GM12878 (cell line): ENCODE results near the gene KLHL24. TPM values are rescaled to one million over a fixed set of nuclear protein-coding genes. Genes with fewer than 3 reads are reported as not detected.
"Not testable (repeated sequence)": the region's sequence is repeated elsewhere in the genome, so short reads cannot be mapped to it uniquely, and the experiment has no call there.

Experiments
- ATAC-seq: fragments of 200-7000 bp; cut with Tn5 transposase; 3 replicates; pipeline ENCODE4 v1.9.1; 2020; ENCODE audit warnings: mild to moderate bottlenecking, moderate library complexity
- BruUV-seq: library from RNA; stranded (reverse); fragments of 400-500 nt; replicated peaks from 2 replicates; lab custom pipeline; 2021; lab: Mats Ljungman, UMichigan
- CTCF ChIA-PET: fragments of 300-600 bp; sonication (Branson Sonifier 250); formaldehyde crosslinking; extraction: SDS; loops from one replicate; lab custom pipeline; 2021; ENCODE audit warnings: inconsistent platforms; lab: Yijun Ruan, JAX
- POLR2A ChIA-PET: fragments of 350-600 bp; formaldehyde crosslinking; extraction: SDS; loops from one replicate; lab custom pipeline; 2021; ENCODE audit warnings: inconsistent platforms; lab: Charles Lee
- RAD21 ChIA-PET: fragments of 300-600 bp; sonication (Branson Sonifier 250); formaldehyde crosslinking; loops from one replicate; lab custom pipeline; 2023; ENCODE audit warnings: antibody characterized with exemption; ENCODE audit not compliant: unreplicated experiment; lab: Charles Lee
- SMC1A ChIA-PET: fragments of 300-600 bp; sonication (Branson Sonifier 250); formaldehyde crosslinking; loops from one replicate; lab custom pipeline; 2023; ENCODE audit not compliant: unreplicated experiment, uncharacterized antibody; lab: Charles Lee
- DNase-seq: peaks from one replicate; pipeline ENCODE4 v3.0.0-alpha.2; 2011; ENCODE audit warnings: low read depth, low spot score
- FAIRE-seq: peaks from 3 replicates; lab custom pipeline; 2011; peaks lifted over from hg19 to GRCh38; lab: Jason Lieb, UNC
- H2AFZ ChIP-seq: 2 replicates; pipeline ENCODE4 v1.6.0; 2011; ENCODE audit warnings: low read depth, low read length, control low read depth; ENCODE audit not compliant: control insufficient read depth
- H3K27ac ChIP-seq: 2 replicates; pipeline ENCODE4 v1.5.1; 2011; ENCODE audit warnings: control low read depth; ENCODE audit not compliant: control insufficient read depth, insufficient read depth
- H3K27me3 ChIP-seq, 2 experiments: replicated peaks in 1 of 2; 2 replicates each; pipeline versions ENCODE4 v1.6.0 to v1.6.1; 2011; ENCODE audit warnings: low read length in 1 of 2; ENCODE audit not compliant: control insufficient read depth in 2 of 2, insufficient read depth in 2 of 2
- H3K36me3 ChIP-seq, 2 experiments: 2 replicates each; pipeline ENCODE4 v1.5.1; 2011; ENCODE audit warnings: low read length in 1 of 2; ENCODE audit not compliant: control insufficient read depth in 2 of 2, insufficient read depth in 2 of 2
- H3K4me1 ChIP-seq: 2 replicates; pipeline ENCODE4 v1.6.1; 2011; ENCODE audit warnings: mild to moderate bottlenecking, low read length, moderate library complexity, mixed read lengths; ENCODE audit not compliant: control insufficient read depth, insufficient read depth
- H3K4me2 ChIP-seq: 2 replicates; pipeline ENCODE4 v1.6.0; 2011; ENCODE audit warnings: control low read depth; ENCODE audit not compliant: control insufficient read depth, insufficient read depth
- H3K4me3 ChIP-seq: fragments of 200-600 bp; sonication (generic); 2 replicates; pipeline ENCODE4 v1.5.1; 2016
- H3K79me2 ChIP-seq: 2 replicates; pipeline ENCODE4 v1.6.0; 2011; ENCODE audit warnings: low read length; ENCODE audit not compliant: control insufficient read depth, insufficient read depth
- H3K9ac ChIP-seq: 2 replicates; pipeline ENCODE4 v1.8.0; 2011; ENCODE audit warnings: low read length, control low read depth, mixed read lengths; ENCODE audit not compliant: control insufficient read depth, insufficient read depth
- H3K9me3 ChIP-seq: replicated peaks from 3 replicates; pipeline ENCODE4 v1.5.1; 2011; ENCODE audit warnings: mild to moderate bottlenecking, low read length; ENCODE audit not compliant: control insufficient read depth, insufficient read depth
- H4K20me1 ChIP-seq: 2 replicates; pipeline ENCODE4 v1.6.0; 2011; ENCODE audit not compliant: control insufficient read depth, insufficient read depth
- BMI1 ChIP-seq: fragments of 450-650 bp; IDR thresholded peaks from 2 replicates; pipeline ENCODE4 v1.6.1; 2016; ENCODE audit warnings: mild to moderate bottlenecking, moderate library complexity, borderline replicate concordance
- WGBS: methylation state at CpG from one replicate; pipeline ENCODE4 v1.1.6; 2016; ENCODE audit warnings: low lambda C conversion rate; ENCODE audit not compliant: insufficient replicate concordance, insufficient coverage; ENCODE audit errors: missing lambda C conversion rate; 5-methylcytosine and 5-hydroxymethylcytosine counted together
- in situ Hi-C: fragments of 300-500 bp; cut with MboI; formaldehyde crosslinking; loops from 9 replicates; pipeline ENCODE4 v1.14.3; 2018; ENCODE audit warnings: mixed read lengths
- intact Hi-C: fragments of 100-400 bp; cut with micrococcal nuclease; formaldehyde crosslinking; loops from one replicate; pipeline ENCODE4 v1.14.2; 2022; ENCODE audit not compliant: unreplicated experiment
- polyA plus RNA-seq, 11 experiments: library from polyadenylated mRNA; depleted of rRNA in 4 of 11; unstranded in 6 of 11; stranded (reverse) in 5 of 11; fragments of >200 nt; fragmentation: Nextera tagmentation in 4 of 11; fragmentation: Illumina TruSeq in 1 of 11; extraction: Ambion mirVana in 4 of 11; extraction: Trizol in 1 of 11; gene quantifications; 1 replicate in 1 of 11; 2 replicates in 10 of 11; pipeline versions ENCODE4 v1.2.1 to v1.2.3, GENCODE V29; 2011 to 2016; ENCODE audit warnings: inconsistent platforms in 2 of 11, missing spikeins in 2 of 11, low read depth in 1 of 11
- total RNA-seq, 4 experiments: library from RNA; depleted of rRNA in 3 of 4; stranded (reverse); fragments of >200 nt in 3 of 4; fragmentation: Illumina TruSeq in 1 of 4; extraction: Trizol in 1 of 4; gene quantifications; 2 replicates each; pipeline versions ENCODE4 v1.2.1 to v1.2.3, GENCODE V29; 2013 to 2021

The KLHL24 gene
- total and polyA plus RNA-seq, 10 of the 15 experiments (the other 5 are each of a cell fraction or from before 2014, with no cell fraction given) = 0.91 to 24.3 (median 5.3) TPM

GRCh38 chr3:183611326-183611725 is 24.1 kb upstream of the KLHL24 start:
- H2AFZ ChIP-seq, intact Hi-C loops, H3K4me1 ChIP-seq, SMC1A ChIA-PET, POLR2A ChIA-PET, H3K79me2 ChIP-seq, RAD21 ChIA-PET, H3K27ac ChIP-seq, H3K4me3 ChIP-seq, H4K20me1 ChIP-seq, FAIRE-seq, in situ Hi-C loops, H3K9ac ChIP-seq, CTCF ChIA-PET, H3K4me2 ChIP-seq, H3K36me3 ChIP-seq, BruUV-seq, DNase-seq, H3K27me3 ChIP-seq, ATAC-seq, H3K9me3 ChIP-seq: not testable (repeated sequence)
- 86% methylated on average over 6 of the region's 6 CpGs for WGBS

DNA sequence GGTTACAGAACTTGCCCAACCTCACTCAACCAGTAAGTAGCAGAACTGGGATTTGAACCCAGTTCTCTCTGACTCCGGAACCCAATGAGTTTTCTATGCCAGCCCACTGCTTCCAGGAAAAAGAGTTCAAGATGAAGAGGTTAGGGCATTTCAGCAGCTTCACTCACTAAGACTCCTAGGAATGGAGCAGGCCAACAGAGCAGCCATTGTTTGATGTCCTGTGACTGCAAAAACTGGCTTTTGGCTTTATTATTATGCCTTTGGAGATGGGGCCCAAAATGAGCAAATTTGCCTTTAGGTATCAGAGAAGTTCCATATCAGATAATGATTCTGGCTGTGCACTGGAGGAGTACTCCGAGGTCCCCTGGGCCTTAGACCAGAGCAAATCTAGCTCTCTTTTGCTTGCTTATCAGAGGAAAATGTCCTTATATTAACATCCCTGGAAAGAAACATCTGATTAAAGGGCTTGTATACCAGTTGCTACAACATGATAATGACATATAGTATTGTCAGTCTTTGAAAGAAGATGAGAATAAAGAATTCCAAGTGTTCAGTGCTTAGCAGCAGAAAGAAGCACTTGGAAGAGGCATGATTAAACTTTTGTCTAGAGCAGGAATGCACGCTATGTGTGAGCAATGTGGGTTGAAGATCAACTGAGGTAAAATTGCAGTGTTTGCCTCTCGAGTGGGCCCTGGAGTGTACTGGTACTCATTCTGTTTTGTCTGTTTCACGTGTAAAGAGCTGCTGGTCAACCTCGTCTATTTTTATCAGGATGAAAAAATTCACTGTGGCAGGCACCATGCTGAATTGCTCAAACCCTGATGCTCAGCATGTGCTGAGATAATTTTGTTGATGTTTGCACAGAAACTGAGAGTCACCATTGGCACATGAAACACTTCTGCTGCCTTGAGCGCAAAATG is 21.8 kb upstream of the KLHL24 start:
- Histone ChIP-seq H4K20me1 (no peaks in the 10 kb centered on the region), H3K27me3 (no peaks in the 10 kb centered on the region), H3K9ac (no peak overlapping the region), H3K9me3 (no peaks in the 10 kb centered on the region), H3K4me3 (no peak overlapping the region), H3K36me3 (no peaks in the 10 kb centered on the region), H2AFZ (no peak overlapping the region), H3K4me1 (no peaks in the 10 kb centered on the region), H3K79me2 (no peaks in the 10 kb centered on the region), H3K27ac (no peak overlapping the region), H3K4me2 (no peak overlapping the region)
- ChIA-PET RAD21 (interaction anchor here (0.7 kb wide), 1 partner anchor 24 kb away, joined by 3 read pairs; no protein-coding TSS in a partner anchor), POLR2A (no interaction called here), SMC1A (no interaction called here), CTCF (interaction anchor here (0.6 kb wide), 1 partner anchor 114 kb away, joined by 3 read pairs; no protein-coding TSS in a partner anchor)
- ATAC-seq = no peak
- DNase-seq = no peak
- WGBS = 34% methylated on average over 7 of the region's 7 CpGs
- in situ Hi-C loops = no loop called here
- BruUV-seq = no TSS peak
- intact Hi-C loops = no loop called here
- no peak for FAIRE-seq
- no peak for TF ChIP-seq BMI1
